Liver (tissue), 9 donors: ENCODE data around the gene COL4A3. TPM values are rescaled to one million over a fixed set of nuclear protein-coding genes. Genes with fewer than 3 reads are reported as not detected.

Source experiments
- DNase-seq: peaks from one replicate; pipeline ENCODE4 v3.0.0-alpha.2; 2017; ENCODE audit warnings: low spot score
- H3K27ac ChIP-seq, 2 donors: one replicate each; pipeline ENCODE4 v1.7.0; 2013; ENCODE audit warnings: inconsistent platforms in 2 of 2, low read length in 2 of 2, control low read depth in 1 of 2, low read depth in 1 of 2, mild to moderate bottlenecking in 1 of 2
- H3K27me3 ChIP-seq, 4 donors: one replicate each; pipeline versions ENCODE4 v1.6.1 to v1.7.0; 2013; ENCODE audit warnings: low read length in 3 of 4, inconsistent platforms in 1 of 4, mild to moderate bottlenecking in 1 of 4, moderate library complexity in 1 of 4; ENCODE audit not compliant: control insufficient read depth in 4 of 4, insufficient read depth in 4 of 4
- H3K36me3 ChIP-seq, 4 donors: one replicate each; pipeline versions ENCODE4 v1.6.1 to v1.7.0; 2013; ENCODE audit warnings: low read length in 3 of 4, mild to moderate bottlenecking in 3 of 4, low read depth in 1 of 4, moderate library complexity in 1 of 4; ENCODE audit not compliant: control insufficient read depth in 4 of 4, insufficient read depth in 3 of 4
- H3K4me1 ChIP-seq, 4 donors: one replicate each; pipeline versions ENCODE4 v1.6.1 to v1.7.0; 2013; ENCODE audit warnings: low read length in 3 of 4, mild to moderate bottlenecking in 3 of 4, moderate library complexity in 1 of 4; ENCODE audit not compliant: control insufficient read depth in 4 of 4, insufficient read depth in 4 of 4
- H3K4me3 ChIP-seq, 3 donors: one replicate each; pipeline versions ENCODE4 v1.6.1 to v1.7.0; 2013; ENCODE audit warnings: low read length in 3 of 3, control low read depth in 1 of 3, low read depth in 1 of 3, mild to moderate bottlenecking in 1 of 3
- H3K9ac ChIP-seq, 2 donors: one replicate each; pipeline ENCODE4 v1.7.0; 2013; ENCODE audit warnings: low read length in 2 of 2, mild to moderate bottlenecking in 2 of 2, moderate library complexity in 2 of 2, control low read depth in 1 of 2, low read depth in 1 of 2
- H3K9me3 ChIP-seq, 4 donors: one replicate each; pipeline versions ENCODE4 v1.6.1 to v1.7.0; 2013; ENCODE audit warnings: low read length in 3 of 4; ENCODE audit not compliant: control insufficient read depth in 4 of 4
- ATF3 ChIP-seq: IDR thresholded peaks from 2 replicates; pipeline ENCODE4 v1.6.1; 2016; ENCODE audit warnings: antibody characterized with exemption
- CTCF ChIP-seq: fragments of 150-350 bp; IDR thresholded peaks from 2 replicates; pipeline ENCODE4 v1.5.1; 2017; ENCODE audit warnings: improper control_type of control experiment, low read depth, low read length; ENCODE audit not compliant: missing input control
- EGR1 ChIP-seq, 2 donors: IDR thresholded peaks; 2 replicates each; pipeline ENCODE4 v1.6.1; 2016 to 2018; ENCODE audit warnings: antibody characterized with exemption in 2 of 2, low read depth in 2 of 2
- FOXA1 ChIP-seq: IDR thresholded peaks from 2 replicates; pipeline ENCODE4 v1.6.1; 2016; ENCODE audit warnings: antibody characterized with exemption
- FOXA2 ChIP-seq: IDR thresholded peaks from 2 replicates; pipeline ENCODE4 v1.6.1; 2016; ENCODE audit warnings: antibody characterized with exemption
- GABPA ChIP-seq, 2 donors: IDR thresholded peaks in 1 of 2; conservative IDR thresholded peaks in 1 of 2; 2 replicates each; pipeline ENCODE4 v1.6.1; 2016; ENCODE audit warnings: antibody characterized with exemption in 2 of 2, mild to moderate bottlenecking in 1 of 2, moderate library complexity in 1 of 2
- HNF4A ChIP-seq, 2 donors: conservative IDR thresholded peaks; 2 replicates each; pipeline ENCODE4 v1.6.1; 2016; ENCODE audit warnings: antibody characterized with exemption in 2 of 2, mild to moderate bottlenecking in 2 of 2
- HNF4G ChIP-seq: IDR thresholded peaks from 2 replicates; pipeline ENCODE4 v1.6.1; 2016; ENCODE audit warnings: antibody characterized with exemption
- JUND ChIP-seq, 2 donors: IDR thresholded peaks; 2 replicates each; pipeline ENCODE4 v1.6.1; 2016; ENCODE audit warnings: antibody characterized with exemption in 2 of 2
- MAX ChIP-seq: IDR thresholded peaks from 2 replicates; pipeline ENCODE4 v1.6.1; 2016; ENCODE audit warnings: antibody characterized with exemption
- NR2F2 ChIP-seq: IDR thresholded peaks from 2 replicates; pipeline ENCODE4 v1.6.1; 2016; ENCODE audit warnings: antibody characterized with exemption
- RAD21 ChIP-seq, 2 donors: IDR thresholded peaks; 2 replicates each; pipeline ENCODE4 v1.6.1; 2016; ENCODE audit warnings: antibody characterized with exemption in 2 of 2, mild to moderate bottlenecking in 2 of 2
- REST ChIP-seq: IDR thresholded peaks from 2 replicates; pipeline ENCODE4 v1.6.1; 2016; ENCODE audit warnings: antibody characterized with exemption, mild to moderate bottlenecking
- RXRA ChIP-seq, 2 donors: IDR thresholded peaks; 2 replicates each; pipeline ENCODE4 v1.6.1; 2017 to 2018; ENCODE audit warnings: antibody characterized with exemption in 2 of 2, mild to moderate bottlenecking in 1 of 2
- SP1 ChIP-seq: IDR thresholded peaks from 2 replicates; pipeline ENCODE4 v1.6.1; 2018; ENCODE audit warnings: antibody characterized with exemption, mild to moderate bottlenecking
- TAF1 ChIP-seq: conservative IDR thresholded peaks from 2 replicates; pipeline ENCODE4 v1.6.1; 2016; ENCODE audit warnings: antibody characterized with exemption, mild to moderate bottlenecking
- YY1 ChIP-seq: IDR thresholded peaks from 2 replicates; pipeline ENCODE4 v1.6.1; 2016; ENCODE audit warnings: antibody characterized with exemption, mild to moderate bottlenecking
- ZBTB33 ChIP-seq: IDR thresholded peaks from 2 replicates; pipeline ENCODE4 v1.6.1; 2016; ENCODE audit warnings: antibody characterized with exemption
- WGBS: extraction: QIAGEN DNeasy Blood & Tissue Kit; methylation state at CpG from one replicate; pipeline ENCODE4 v1.1.7; 2013; 5-methylcytosine and 5-hydroxymethylcytosine counted together
- polyA plus RNA-seq, 2 donors: library from polyadenylated mRNA; stranded (reverse) in 1 of 2; unstranded in 1 of 2; fragments of 200-250 nt in 1 of 2; fragments of >200 nt in 1 of 2; fragmentation: Nextera tagmentation in 1 of 2; extraction: Ambion mirVana in 1 of 2; gene quantifications; one replicate each; pipeline versions ENCODE4 v1.2.1 to v1.2.3, GENCODE V29; 2013 to 2015
- total RNA-seq, 2 donors: library from RNA; depleted of rRNA; stranded (reverse); fragments of >200 nt; gene quantifications; one replicate each; pipeline ENCODE4 v1.2.3, GENCODE V29; 2014
- donor health status: healthy.
- donor health status: healthy.
- donor health status: healthy.
- donor health status: healthy.
- donor health status: healthy.

COL4A3 gene
- total and polyA plus RNA-seq, 4 donors: 0.05 to 2.3 (median 0.35) TPM

GRCh38 chr2:227161947-227162346 lies 2.5 kb upstream of the COL4A3 start:
- no peaks in the 10 kb centered on the region for H3K36me3 ChIP-seq
- no peak overlapping the region for H3K4me3 ChIP-seq
- peaks cover 0 to 3% (median under 1%) of the 10 kb centered on the region in 4 donors for H3K9me3 ChIP-seq
- TF ChIP-seq RXRA (IDR thresholded peaks at IDR 0.05) (peak; percentile 9 to 18), NR2F2 (peak; percentile 66), TAF1 (no peak)
- no peak for DNase-seq
- no peak overlapping the region for H3K27ac ChIP-seq
- H3K27me3 ChIP-seq: peaks cover 0 to 4% (median 1%) of the 10 kb centered on the region in 4 donors
- peaks cover 11 to 19% (median 14%) of the 10 kb centered on the region in 4 donors for H3K4me1 ChIP-seq
- no peak overlapping the region for H3K9ac ChIP-seq

- no peak for DNase-seq
- peak overlapping the region; percentile 23 to 64 (median 64) for H3K4me3 ChIP-seq
- peaks cover 0 to 3% (median under 1%) of the 10 kb centered on the region in 4 donors for H3K9me3 ChIP-seq
- H3K27me3 ChIP-seq: peaks cover 0 to 4% (median 1%) of the 10 kb centered on the region in 4 donors
- WGBS: 5% methylated on average over 20 of the region's 20 CpGs
- peaks cover 11 to 19% (median 14%) of the 10 kb centered on the region in 4 donors for H3K4me1 ChIP-seq
- H3K36me3 ChIP-seq: no peaks in the 10 kb centered on the region
- H3K9ac ChIP-seq: no peak overlapping the region
- no peak for TF ChIP-seq FOXA1
- TF ChIP-seq ATF3: no peak
- TF ChIP-seq RAD21 (IDR thresholded peaks at IDR 0.05): no peak
- no peak for TF ChIP-seq FOXA2
- no peak for TF ChIP-seq EGR1 (IDR thresholded peaks at IDR 0.05; ENCODE audit: low read depth in 2 of 2)
- TF ChIP-seq HNF4G: no peak
- TF ChIP-seq HNF4A (conservative IDR thresholded peaks at IDR 0.05): no peak
- no peak for TF ChIP-seq YY1
- TF ChIP-seq ZBTB33: no peak
- TF ChIP-seq NR2F2: no peak
- TF ChIP-seq TAF1: no peak
- TF ChIP-seq RXRA (IDR thresholded peaks at IDR 0.05): no peak
- no peak for TF ChIP-seq GABPA (IDR thresholded peaks at IDR 0.05 in 1 of 2, conservative IDR thresholded peaks at IDR 0.05 in 1 of 2)
- no peak for TF ChIP-seq JUND (IDR thresholded peaks at IDR 0.05)
- no peak for TF ChIP-seq MAX
- peak overlapping the region; percentile 35 to 40 for H3K27ac ChIP-seq
Measured at GRCh38 chr2:227163485-227163997, 883 bp upstream of the COL4A3 start.

GRCh38 chr2:227164763-227165291 lies 403 bp downstream of the COL4A3 start:
- no peaks in the 10 kb centered on the region for H3K36me3 ChIP-seq
- no peak for DNase-seq
- H3K27ac ChIP-seq: no peak overlapping the region
- peaks cover 0 to 2% (median 0%) of the 10 kb centered on the region in 4 donors for H3K9me3 ChIP-seq
- peak overlapping the region in 2 of 3 donors; percentile 64 for H3K4me3 ChIP-seq
- peaks cover 11 to 19% (median 14%) of the 10 kb centered on the region in 4 donors for H3K4me1 ChIP-seq
- no peak overlapping the region for H3K9ac ChIP-seq
- 4% methylated on average over 38 of the region's 38 CpGs for WGBS
- H3K27me3 ChIP-seq: peaks cover 0 to 4% (median 1%) of the 10 kb centered on the region in 4 donors
- TF ChIP-seq REST: no peak
- TF ChIP-seq CTCF: no peak
- no peak for TF ChIP-seq SP1
- no peak for TF ChIP-seq TAF1
- TF ChIP-seq HNF4A (conservative IDR thresholded peaks at IDR 0.05): no peak
